GM23338 (cell line): Measurements from ENCODE around the gene KAZN. TPM values are rescaled to one million over a fixed set of nuclear protein-coding genes. Genes with fewer than 3 reads are reported as not detected.

Experiments used
- ATAC-seq: fragments of 200-7000 bp; cut with Tn5 transposase; 3 replicates; pipeline ENCODE4 v1.9.1; 2020
- DNase-seq: peaks from one replicate; pipeline ENCODE4 v3.0.0-alpha.2; 2015; ENCODE audit warnings: low spot score
- H2AFZ ChIP-seq: fragments of 200-600 bp; sonication (generic); 2 replicates; pipeline ENCODE4 v1.8.0; 2016; ENCODE audit warnings: antibody characterized with exemption, mild to moderate bottlenecking, moderate library complexity
- H3F3A ChIP-seq: fragments of 200-600 bp; sonication (generic); replicated peaks from 2 replicates; pipeline ENCODE4 v1.8.0; 2017; ENCODE audit warnings: antibody characterized with exemption, mixed run types, low read depth
- H3K27ac ChIP-seq: fragments of 200-600 bp; sonication (generic); 2 replicates; pipeline ENCODE4 v1.6.1; 2016; ENCODE audit warnings: low read depth
- H3K27me3 ChIP-seq: fragments of 200-600 bp; sonication (generic); 2 replicates; pipeline ENCODE4 v1.8.0; 2016; ENCODE audit warnings: mild to moderate bottlenecking, mixed run types, moderate library complexity; ENCODE audit not compliant: insufficient read depth
- H3K36me3 ChIP-seq: fragments of 200-600 bp; sonication (generic); 2 replicates; pipeline ENCODE4 v1.8.0; 2016; ENCODE audit warnings: mild to moderate bottlenecking; ENCODE audit not compliant: insufficient read depth
- H3K4me1 ChIP-seq: fragments of 200-600 bp; sonication (generic); 2 replicates; pipeline ENCODE4 v1.8.0; 2016; ENCODE audit warnings: mild to moderate bottlenecking, moderate library complexity; ENCODE audit not compliant: insufficient read depth
- H3K4me2 ChIP-seq: fragments of 200-600 bp; sonication (generic); 2 replicates; pipeline ENCODE4 v1.7.1; 2017; ENCODE audit warnings: mixed run types
- H3K4me3 ChIP-seq: fragments of 200-600 bp; sonication (generic); 2 replicates; pipeline ENCODE4 v1.6.1; 2016; ENCODE audit warnings: mixed run types
- H3K79me2 ChIP-seq: fragments of 200-600 bp; sonication (generic); replicated peaks from 2 replicates; pipeline ENCODE4 v1.8.0; 2017; ENCODE audit warnings: mild to moderate bottlenecking; ENCODE audit not compliant: insufficient read depth
- H3K9me2 ChIP-seq: fragments of 200-600 bp; sonication (generic); 2 replicates; pipeline ENCODE4 v1.8.0; 2017; ENCODE audit not compliant: insufficient read depth
- H4K20me1 ChIP-seq: fragments of 200-600 bp; sonication (generic); replicated peaks from 2 replicates; pipeline ENCODE4 v1.8.0; 2017; ENCODE audit warnings: mild to moderate bottlenecking; ENCODE audit not compliant: insufficient read depth
- H3K27ac Mint-ChIP-seq: 2 replicates; pipeline ENCODE4 v1.8.0; 2020; ENCODE audit warnings: inconsistent platforms, mild to moderate bottlenecking, moderate library complexity, mixed read lengths
- H3K27me3 Mint-ChIP-seq: 3 replicates; pipeline ENCODE4 v1.8.0; 2022; ENCODE audit warnings: low read depth, mild to moderate bottlenecking, moderate library complexity, mixed read lengths, inconsistent platforms; ENCODE audit not compliant: insufficient read depth, poor library complexity
- H3K36me3 Mint-ChIP-seq: 3 replicates; pipeline ENCODE4 v1.8.0; 2021; ENCODE audit warnings: low read depth, mild to moderate bottlenecking, inconsistent platforms, moderate library complexity, mixed read lengths
- H3K4me1 Mint-ChIP-seq: 3 replicates; pipeline ENCODE4 v1.8.0; 2020; ENCODE audit warnings: mild to moderate bottlenecking, inconsistent platforms, mixed read lengths
- H3K4me3 Mint-ChIP-seq: 3 replicates; pipeline ENCODE4 v1.8.0; 2021; ENCODE audit warnings: moderate library complexity, mild to moderate bottlenecking, inconsistent platforms, mixed read lengths
- H3K9me3 Mint-ChIP-seq: 3 replicates; pipeline ENCODE4 v1.8.0; 2020; ENCODE audit warnings: moderate library complexity, mild to moderate bottlenecking, inconsistent platforms, mixed read lengths
- CREB1 ChIP-seq: fragments of 250-450 bp; sonication (Bioruptor Pico); IDR thresholded peaks from 2 replicates; pipeline ENCODE4 v1.5.0; 2020; ENCODE audit warnings: low read depth, mild to moderate bottlenecking, moderate library complexity
- ETS1 ChIP-seq: IDR thresholded peaks from 2 replicates; pipeline ENCODE4 v1.6.1; 2016; ENCODE audit warnings: antibody characterized with exemption
- EZH2 ChIP-seq: fragments of 200-600 bp; sonication (generic); IDR thresholded peaks from one replicate; pipeline ENCODE4 v1.8.0; 2017; ENCODE audit warnings: antibody characterized with exemption, mild to moderate bottlenecking, low read depth; ENCODE audit not compliant: unreplicated experiment
- EZH2phosphoT487 ChIP-seq: fragments of 200-600 bp; sonication (generic); IDR thresholded peaks from one replicate; pipeline ENCODE4 v1.8.1; 2018; ENCODE audit warnings: antibody characterized with exemption; ENCODE audit not compliant: unreplicated experiment
- JUNB ChIP-seq: IDR thresholded peaks from one replicate; pipeline ENCODE4 v1.6.1; 2016; ENCODE audit warnings: antibody characterized with exemption; ENCODE audit not compliant: unreplicated experiment
- POLR2AphosphoS5 ChIP-seq: IDR thresholded peaks from 2 replicates; pipeline ENCODE4 v1.6.1; 2016; ENCODE audit warnings: antibody characterized with exemption, low read depth
- REST ChIP-seq: IDR thresholded peaks from one replicate; pipeline ENCODE4 v1.6.1; 2018; ENCODE audit warnings: antibody characterized with exemption; ENCODE audit not compliant: unreplicated experiment
- STAT1 ChIP-seq: IDR thresholded peaks from one replicate; pipeline ENCODE4 v1.6.1; 2016; ENCODE audit warnings: antibody characterized with exemption; ENCODE audit not compliant: unreplicated experiment
- ZNF331 ChIP-seq: fragments of 250-450 bp; sonication (Bioruptor Pico); IDR thresholded peaks from 2 replicates; pipeline ENCODE4 v1.5.0; 2020; ENCODE audit warnings: low read depth, mild to moderate bottlenecking, moderate library complexity
- polyA plus RNA-seq: library from polyadenylated mRNA; unstranded; fragments of >200 nt; fragmentation: Nextera tagmentation; extraction: Ambion mirVana; gene quantifications from 2 replicates; pipeline ENCODE4 v1.2.1, GENCODE V29; 2016
- total RNA-seq: library from RNA; depleted of rRNA; stranded (reverse); fragments of >200 nt; shearing (Covaris generic); gene quantifications from 2 replicates; pipeline ENCODE4 v1.2.3, GENCODE V29; 2014

KAZN gene
- total and polyA plus RNA-seq, 2 experiments from 2014 or later, result 9.9 to 15.0 TPM

- no peak for ATAC-seq
- H3K9me2 ChIP-seq, result peaks cover 2% of the 10 kb centered on the region; the same call in 1 of the 2 replicates
- Mint-ChIP-seq H3K9me3 (no peaks in the 10 kb centered on the region), H3K4me1 (peaks cover 58% of the 10 kb centered on the region), H3K36me3 (no peaks in the 10 kb centered on the region), H3K27ac (no peak overlapping the region), H3K4me3 (no peak overlapping the region), H3K27me3 (peaks cover 9% of the 10 kb centered on the region)
- H4K20me1 ChIP-seq, result no peaks in the 10 kb centered on the region
- no peak for DNase-seq
- peaks cover 44% of the 10 kb centered on the region for H3K4me1 ChIP-seq
- H2AFZ ChIP-seq, result no peak overlapping the region
- H3K27ac ChIP-seq, result no peak overlapping the region
- TF ChIP-seq ETS1 (no peak), REST (no peak), ZNF331 (CRISPR knock-in tag) (no peak), CREB1 (CRISPR knock-in tag) (no peak), JUNB (no peak), STAT1 (no peak), EZH2phosphoT487 (no peak)
- no peaks in the 10 kb centered on the region for H3F3A ChIP-seq
- H3K79me2 ChIP-seq, result peaks cover 2% of the 10 kb centered on the region; the same call in 1 of the 2 replicates
- no peaks in the 10 kb centered on the region for H3K36me3 ChIP-seq
- no peak overlapping the region for H3K4me2 ChIP-seq
- no peak overlapping the region for H3K4me3 ChIP-seq
- no peaks in the 10 kb centered on the region for H3K27me3 ChIP-seq
These were observed 187.7 kb downstream of the KAZN start for GRCh38 chr1:14786109-14786675.

GRCh38 chr1:14786681-14787080 is 188.2 kb downstream of the KAZN start:
- peaks cover 56% of the 10 kb centered on the region for H3K4me1 Mint-ChIP-seq
- H3K9me3 Mint-ChIP-seq, result no peaks in the 10 kb centered on the region

More at GRCh38 chr1:14786681-14787080, 188.2 kb downstream of the KAZN start:
- DNase-seq (no peak), ATAC-seq (no peak)
- Mint-ChIP-seq H3K27me3 (peaks cover 12% of the 10 kb centered on the region), H3K4me3 (no peak overlapping the region), H3K27ac (no peak overlapping the region), H3K36me3 (no peaks in the 10 kb centered on the region)
- no peak overlapping the region for H2AFZ ChIP-seq
- no peaks in the 10 kb centered on the region for H4K20me1 ChIP-seq
- H3K9me2 ChIP-seq, result peaks cover 2% of the 10 kb centered on the region; the same call in 1 of the 2 replicates
- no peak for TF ChIP-seq JUNB
- no peak for TF ChIP-seq EZH2
- no peak for TF ChIP-seq POLR2AphosphoS5
- TF ChIP-seq STAT1, result no peak
- no peak for TF ChIP-seq CREB1 (CRISPR knock-in tag)
- H3K36me3 ChIP-seq, result no peaks in the 10 kb centered on the region
- H3K27me3 ChIP-seq, result no peaks in the 10 kb centered on the region
- H3K4me2 ChIP-seq, result no peak overlapping the region
- no peak overlapping the region for H3K27ac ChIP-seq
- H3K4me1 ChIP-seq, result peaks cover 42% of the 10 kb centered on the region
- H3K4me3 ChIP-seq, result no peak overlapping the region
- peaks cover 2% of the 10 kb centered on the region; the same call in 1 of the 2 replicates for H3K79me2 ChIP-seq
- no peaks in the 10 kb centered on the region for H3F3A ChIP-seq
